Lower lobe of right lung (tissue), 2 donors: ENCODE measurements around the gene EMID1. TPM values are rescaled to one million over a fixed set of nuclear protein-coding genes. Genes with fewer than 3 reads are reported as not detected.
A peak's percentile ranks its signal among the peaks of the same experiment; 100 is the strongest.

Source experiments
- ATAC-seq, 2 donors: fragments of 200-7000 bp; cut with Tn5 transposase; one replicate each; pipeline ENCODE4 v1.9.1; 2020 to 2022; ENCODE audit warnings: mild to moderate bottlenecking in 2 of 2, moderate library complexity in 2 of 2
- DNase-seq: peaks from one replicate; pipeline ENCODE4 v3.0.0-alpha.2; 2020
- H3K27ac ChIP-seq: fragments of 200-600 bp; one replicate; pipeline ENCODE4 v1.8.0; 2022
- H3K27me3 ChIP-seq: fragments of 200-600 bp; one replicate; pipeline ENCODE4 v1.8.0; 2022; ENCODE audit warnings: low read depth
- H3K36me3 ChIP-seq: fragments of 200-600 bp; one replicate; pipeline ENCODE4 v1.8.0; 2022; ENCODE audit warnings: mild to moderate bottlenecking
- H3K4me1 ChIP-seq: fragments of 200-600 bp; one replicate; pipeline ENCODE4 v1.8.0; 2022
- H3K4me3 ChIP-seq: fragments of 200-600 bp; one replicate; pipeline ENCODE4 v1.8.0; 2022; ENCODE audit warnings: mild to moderate bottlenecking
- H3K9me3 ChIP-seq: fragments of 200-600 bp; one replicate; pipeline ENCODE4 v1.8.0; 2022
- intact Hi-C: fragments of 100-400 bp; cut with DNase I; formaldehyde crosslinking; loops from one replicate; pipeline ENCODE4 v1.11.0; 2022
- total RNA-seq: library from RNA; stranded (reverse); fragmentation: NEBNext Ultra II Directional; extraction: Animal tissue kit (Norgen Biotek cat#: 25700); gene quantifications from one replicate; pipeline ENCODE4 v1.2.1, GENCODE V29; 2021
- TF ChIP-seq, protein P1 (sequence below): fragments of 200-600 bp; IDR thresholded peaks from one replicate; pipeline ENCODE4 v1.8.0; 2022; ENCODE audit warnings: antibody characterized with exemption, mild to moderate bottlenecking
- donor health status: DM: no; HTN: yes; CAD: no; lungs with severe emphysema.

Gene EMID1
- total RNA-seq, 1 donor from 2014 or later: 8.2 TPM

DNA sequence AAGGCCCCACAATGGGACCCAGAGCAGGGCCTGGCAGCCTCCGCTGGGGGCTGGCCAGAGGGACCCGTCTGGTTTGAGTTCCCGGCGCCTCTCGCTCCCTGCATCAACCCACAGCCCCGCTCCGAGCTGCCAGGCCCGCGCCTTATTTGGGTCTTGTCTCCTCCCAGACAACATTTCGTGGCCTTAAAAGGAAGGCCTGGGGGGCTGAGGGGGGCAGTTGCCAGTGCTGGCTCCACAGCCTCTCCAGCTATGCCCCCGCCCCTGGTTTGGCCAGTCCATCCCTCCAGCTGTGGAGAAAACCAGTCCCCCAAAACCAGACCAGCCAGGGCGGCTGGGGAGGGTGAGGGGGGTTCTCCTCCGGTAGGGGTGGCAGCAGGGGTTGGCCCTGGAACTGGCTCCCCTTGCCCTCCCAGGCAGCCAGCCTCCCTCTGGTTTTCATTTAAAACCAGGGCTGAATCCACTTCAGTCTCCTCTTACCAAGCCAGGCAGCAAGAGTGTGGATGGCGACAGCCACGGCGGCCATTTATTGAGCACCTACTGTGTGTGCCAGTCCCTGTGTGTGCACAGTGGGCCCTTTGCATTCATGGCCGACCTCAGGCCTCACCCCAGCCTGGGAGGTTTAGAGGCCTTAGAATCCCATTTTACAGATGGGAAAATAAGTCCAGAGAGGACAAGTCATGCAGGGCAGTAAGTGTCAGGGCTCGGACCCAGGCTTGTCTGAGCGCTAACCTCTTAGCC, 18.6 kb downstream of the EMID1 start:
- TF ChIP-seq, protein P1, sequence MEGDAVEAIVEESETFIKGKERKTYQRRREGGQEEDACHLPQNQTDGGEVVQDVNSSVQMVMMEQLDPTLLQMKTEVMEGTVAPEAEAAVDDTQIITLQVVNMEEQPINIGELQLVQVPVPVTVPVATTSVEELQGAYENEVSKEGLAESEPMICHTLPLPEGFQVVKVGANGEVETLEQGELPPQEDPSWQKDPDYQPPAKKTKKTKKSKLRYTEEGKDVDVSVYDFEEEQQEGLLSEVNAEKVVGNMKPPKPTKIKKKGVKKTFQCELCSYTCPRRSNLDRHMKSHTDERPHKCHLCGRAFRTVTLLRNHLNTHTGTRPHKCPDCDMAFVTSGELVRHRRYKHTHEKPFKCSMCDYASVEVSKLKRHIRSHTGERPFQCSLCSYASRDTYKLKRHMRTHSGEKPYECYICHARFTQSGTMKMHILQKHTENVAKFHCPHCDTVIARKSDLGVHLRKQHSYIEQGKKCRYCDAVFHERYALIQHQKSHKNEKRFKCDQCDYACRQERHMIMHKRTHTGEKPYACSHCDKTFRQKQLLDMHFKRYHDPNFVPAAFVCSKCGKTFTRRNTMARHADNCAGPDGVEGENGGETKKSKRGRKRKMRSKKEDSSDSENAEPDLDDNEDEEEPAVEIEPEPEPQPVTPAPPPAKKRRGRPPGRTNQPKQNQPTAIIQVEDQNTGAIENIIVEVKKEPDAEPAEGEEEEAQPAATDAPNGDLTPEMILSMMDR: no peak
- no peaks in the 10 kb centered on the region for H3K36me3 ChIP-seq
- DNase-seq (no peak), ATAC-seq (peak in 1 of 2 donors; percentile 58)
- no peak overlapping the region for H3K4me3 ChIP-seq
- H3K27me3 ChIP-seq: no peaks in the 10 kb centered on the region
- intact Hi-C loops: no loop called here
- H3K27ac ChIP-seq: peak overlapping the region; percentile 74
- peaks cover 27% of the 10 kb centered on the region for H3K4me1 ChIP-seq
- H3K9me3 ChIP-seq: no peaks in the 10 kb centered on the region

DNA sequence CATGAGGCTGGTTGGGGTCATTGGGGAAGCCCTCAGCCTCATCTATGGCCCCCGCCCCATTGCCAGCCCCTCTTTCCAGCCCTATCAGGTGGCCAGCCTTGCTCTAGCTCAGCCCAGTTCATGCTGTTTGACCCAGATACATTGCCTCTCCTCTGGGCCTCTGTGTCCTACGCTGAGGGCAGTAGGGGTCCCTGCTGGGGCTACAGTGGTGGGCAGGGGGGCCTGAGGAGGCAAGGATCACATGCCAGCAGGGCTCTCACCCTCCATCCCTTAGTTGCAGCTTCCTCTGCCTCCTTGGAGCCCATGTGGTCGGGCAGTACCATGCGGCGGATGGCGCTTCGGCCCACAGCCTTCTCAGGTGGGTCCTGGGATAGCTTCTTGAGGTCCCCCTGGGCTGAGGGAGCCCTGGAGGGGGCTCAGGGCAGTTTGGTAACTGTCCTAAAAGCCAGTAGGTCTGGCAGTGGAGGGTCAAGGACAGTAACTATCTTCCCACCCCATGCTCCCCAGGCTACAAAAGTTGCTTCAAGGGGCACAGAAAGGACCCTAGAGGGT, 19.2 kb downstream of the EMID1 start:
- ATAC-seq (peak in 1 of 2 donors; percentile 5), DNase-seq (no peak)
- H3K9me3 ChIP-seq: no peaks in the 10 kb centered on the region
- peaks cover 27% of the 10 kb centered on the region for H3K4me1 ChIP-seq
- intact Hi-C loops: no loop called here
- peak overlapping the region; percentile 74 for H3K27ac ChIP-seq
- no peaks in the 10 kb centered on the region for H3K27me3 ChIP-seq
- no peaks in the 10 kb centered on the region for H3K36me3 ChIP-seq
- TF ChIP-seq, protein P1: no peak
- H3K4me3 ChIP-seq: no peak overlapping the region

DNA sequence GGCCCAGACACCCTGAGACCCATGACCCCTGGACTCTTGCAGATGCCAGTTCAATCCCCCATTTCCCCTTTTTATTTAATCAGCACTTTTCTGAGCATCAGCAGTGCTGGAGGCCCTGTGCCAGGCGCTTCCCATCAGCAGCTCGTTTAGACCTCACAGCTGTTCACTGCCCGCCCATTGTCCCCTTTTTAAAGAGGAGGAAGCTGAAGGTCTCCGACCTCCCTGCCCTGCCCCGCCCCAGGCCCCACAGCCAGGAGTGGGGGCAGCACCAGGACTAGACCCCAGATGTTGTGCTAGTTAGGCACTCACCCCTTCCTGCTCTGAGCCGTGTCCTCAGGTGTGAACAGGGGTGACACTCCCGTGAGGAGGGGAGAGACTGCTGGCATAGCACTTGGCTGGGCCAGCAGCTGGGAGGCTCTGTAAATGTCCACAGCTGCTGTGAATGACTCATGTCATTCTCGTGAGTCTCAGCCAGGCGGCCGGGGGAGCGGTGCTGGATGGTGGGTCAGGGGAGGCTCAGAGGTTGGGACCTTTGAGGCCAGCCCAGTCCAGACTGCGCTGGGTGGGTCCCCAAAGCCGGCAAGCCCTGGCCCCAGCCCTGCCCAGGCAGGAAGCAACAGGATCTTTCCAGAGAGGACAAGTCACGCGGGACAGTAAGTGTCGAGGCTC, 19.9 kb downstream of the EMID1 start:
- DNase-seq (no peak), ATAC-seq (peak; percentile 72 to 76)
- Histone ChIP-seq H3K9me3 (no peaks in the 10 kb centered on the region), H3K4me1 (peaks cover 22% of the 10 kb centered on the region), H3K27me3 (no peaks in the 10 kb centered on the region), H3K27ac (peak overlapping the region; percentile 74), H3K4me3 (no peak overlapping the region), H3K36me3 (no peaks in the 10 kb centered on the region)
- TF ChIP-seq, protein P1: no peak
- intact Hi-C loops: no loop called here

DNA sequence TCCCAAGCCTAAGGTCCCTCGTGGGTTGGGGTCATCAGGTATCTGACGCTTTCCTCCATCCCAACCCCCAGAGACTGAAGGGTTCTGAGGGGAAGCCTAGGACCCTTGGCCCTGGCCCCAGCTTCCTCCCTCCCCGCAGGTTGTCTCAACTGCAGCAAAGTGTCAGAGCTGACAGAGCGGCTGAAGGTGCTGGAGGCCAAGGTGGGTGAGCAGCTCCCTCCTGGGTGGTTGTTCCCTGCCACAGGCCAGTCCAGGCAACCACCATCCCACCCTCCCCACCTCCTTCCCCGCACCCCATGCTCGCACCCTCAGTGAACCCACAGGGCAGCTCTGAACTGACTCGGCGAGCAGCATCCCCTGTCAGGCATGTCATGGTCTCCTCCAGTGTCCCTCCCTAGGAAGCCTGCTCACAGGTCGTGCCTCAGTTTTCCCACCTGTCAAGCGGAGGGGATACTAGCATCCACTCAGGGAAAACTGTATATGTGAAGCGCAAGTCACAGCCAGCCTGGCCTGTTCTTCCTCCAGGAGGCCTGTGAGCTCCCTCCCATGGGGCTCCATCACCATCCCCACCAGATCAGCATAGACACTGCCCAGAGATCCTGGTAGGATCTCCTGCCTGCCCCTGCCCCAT, 20.8 kb downstream of the EMID1 start:
- H3K27ac ChIP-seq: peak overlapping the region; percentile 74
- intact Hi-C loops: no loop called here

More for the DNA sequence above, 20.8 kb downstream of the EMID1 start:
- no peaks in the 10 kb centered on the region for H3K9me3 ChIP-seq
- H3K27me3 ChIP-seq: no peaks in the 10 kb centered on the region
- no peak overlapping the region for H3K4me3 ChIP-seq
- DNase-seq (no peak), ATAC-seq (no peak)
- TF ChIP-seq, protein P1: no peak
- no peaks in the 10 kb centered on the region for H3K36me3 ChIP-seq
- peaks cover 22% of the 10 kb centered on the region for H3K4me1 ChIP-seq
